ENCODE data around the gene FBXO41. TPM values are rescaled to one million over a fixed set of nuclear protein-coding genes. Genes with fewer than 3 reads are reported as not detected.

The FBXO41 gene
- total RNA-seq, 1 donor from 2014 or later, result 1.6 TPM

DNA sequence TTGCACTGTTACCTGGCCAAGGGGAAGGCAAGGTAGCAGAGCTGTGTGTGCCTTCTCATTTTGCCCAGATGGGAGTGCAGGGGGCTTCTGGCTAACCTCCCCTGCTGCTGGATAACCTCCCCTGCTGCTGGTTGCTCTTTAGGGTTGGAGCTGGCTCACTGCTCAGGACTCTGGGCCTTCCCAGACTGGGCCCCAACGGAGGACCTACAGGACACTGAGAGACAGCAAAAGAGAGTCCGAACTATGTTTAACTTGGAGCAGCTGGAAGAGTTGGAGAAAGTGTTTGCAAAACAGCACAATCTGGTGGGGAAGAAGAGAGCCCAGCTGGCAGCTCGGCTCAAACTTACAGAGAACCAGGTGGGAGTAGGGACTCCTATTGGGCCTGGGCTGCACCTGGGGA, 76.0 kb downstream of the FBXO41 start:
- no peak for DNase-seq (ENCODE audit: low read depth)
- no peaks in the 10 kb centered on the region for H3K36me3 ChIP-seq (ENCODE audit: control insufficient read depth, insufficient read depth, low read length)
- FAIRE-seq, result no peak
- no peak overlapping the region for H3K4me3 ChIP-seq (ENCODE audit: low read depth, low read length)
- TF ChIP-seq, protein P1, sequence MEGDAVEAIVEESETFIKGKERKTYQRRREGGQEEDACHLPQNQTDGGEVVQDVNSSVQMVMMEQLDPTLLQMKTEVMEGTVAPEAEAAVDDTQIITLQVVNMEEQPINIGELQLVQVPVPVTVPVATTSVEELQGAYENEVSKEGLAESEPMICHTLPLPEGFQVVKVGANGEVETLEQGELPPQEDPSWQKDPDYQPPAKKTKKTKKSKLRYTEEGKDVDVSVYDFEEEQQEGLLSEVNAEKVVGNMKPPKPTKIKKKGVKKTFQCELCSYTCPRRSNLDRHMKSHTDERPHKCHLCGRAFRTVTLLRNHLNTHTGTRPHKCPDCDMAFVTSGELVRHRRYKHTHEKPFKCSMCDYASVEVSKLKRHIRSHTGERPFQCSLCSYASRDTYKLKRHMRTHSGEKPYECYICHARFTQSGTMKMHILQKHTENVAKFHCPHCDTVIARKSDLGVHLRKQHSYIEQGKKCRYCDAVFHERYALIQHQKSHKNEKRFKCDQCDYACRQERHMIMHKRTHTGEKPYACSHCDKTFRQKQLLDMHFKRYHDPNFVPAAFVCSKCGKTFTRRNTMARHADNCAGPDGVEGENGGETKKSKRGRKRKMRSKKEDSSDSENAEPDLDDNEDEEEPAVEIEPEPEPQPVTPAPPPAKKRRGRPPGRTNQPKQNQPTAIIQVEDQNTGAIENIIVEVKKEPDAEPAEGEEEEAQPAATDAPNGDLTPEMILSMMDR (IDR thresholded peaks at IDR 0.05; ENCODE audit: insufficient read depth, low read length, severe bottlenecking), result no peak
- H3K27me3 ChIP-seq (ENCODE audit: control insufficient read depth, insufficient read depth, low read length), result peaks cover 10% of the 10 kb centered on the region

DNA sequence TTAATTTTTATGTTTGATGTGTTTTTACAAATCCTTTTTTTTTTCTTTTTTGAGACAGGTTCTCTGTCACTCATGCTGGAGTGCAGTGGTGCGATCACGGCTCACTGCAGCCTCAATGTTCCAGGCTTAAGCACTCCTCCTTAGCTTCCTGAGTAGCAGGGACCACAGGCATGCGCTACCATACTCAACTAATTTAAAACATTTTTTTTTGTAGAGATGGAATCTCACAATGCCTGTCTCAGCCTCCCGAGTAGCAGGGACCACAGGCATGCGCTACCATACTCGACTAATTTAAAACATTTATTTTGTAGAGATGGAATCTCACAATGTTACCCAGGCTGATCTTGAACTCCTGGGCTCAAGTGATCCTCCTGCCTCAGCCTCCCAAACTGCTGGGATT, 78.7 kb downstream of the FBXO41 start:
- Histone ChIP-seq H3K36me3 (ENCODE audit: control insufficient read depth, insufficient read depth, low read length) (no peaks in the 10 kb centered on the region), H3K27me3 (ENCODE audit: control insufficient read depth, insufficient read depth, low read length) (peaks cover 19% of the 10 kb centered on the region), H3K4me3 (ENCODE audit: low read depth, low read length) (no peak overlapping the region)
- TF ChIP-seq, protein P1 (IDR thresholded peaks at IDR 0.05; ENCODE audit: insufficient read depth, low read length, severe bottlenecking), result no peak
- DNase-seq (ENCODE audit: low read depth), result no peak
- no peak for FAIRE-seq

Other genes with a start within 250 kb of the FBXO41 start
- gene SFXN5, start 212.8 kb downstream of the FBXO41 start, total RNA-seq, result 5.3 and 8.2 TPM in 2 replicates
- 19.5 and 21.9 TPM in 2 replicates for gene RAB11FIP5, start 171.5 kb downstream of the FBXO41 start, total RNA-seq
- not detected in 2 replicates for gene NOTO, start 81.9 kb downstream of the FBXO41 start, total RNA-seq
- gene SMYD5, start 70.2 kb downstream of the FBXO41 start, total RNA-seq, result 11.1 and 18.4 TPM in 2 replicates
- gene PRADC1, start 51.2 kb downstream of the FBXO41 start, total RNA-seq, result 5.8 and 11.5 TPM in 2 replicates
- 260 and 362 TPM in 2 replicates for gene CCT7, start 50.2 kb downstream of the FBXO41 start, total RNA-seq
- gene EGR4, start 9.1 kb upstream of the FBXO41 start, total RNA-seq, result not detected in 2 replicates
- 7.4 and 7.9 TPM in 2 replicates for gene ALMS1, start 101.4 kb upstream of the FBXO41 start, total RNA-seq